Mesendoderm (in vitro differentiated cells): ENCODE measurements around the gene AKAP4. TPM values are rescaled to one million over a fixed set of nuclear protein-coding genes. Genes with fewer than 3 reads are reported as not detected.

Experiments used
- DNase-seq: peaks from one replicate; pipeline ENCODE4 v3.0.0; 2013
- H2AK5ac ChIP-seq: 2 replicates; pipeline ENCODE4 v1.6.1; 2013; ENCODE audit warnings: low read length, inconsistent platforms
- H2BK120ac ChIP-seq: 2 replicates; pipeline ENCODE4 v1.6.1; 2013; ENCODE audit warnings: low read depth, mild to moderate bottlenecking, low read length, moderate library complexity, mixed read lengths
- H2BK15ac ChIP-seq: replicated peaks from 2 replicates; pipeline ENCODE4 v1.6.1; 2013; ENCODE audit warnings: low read depth, mild to moderate bottlenecking, moderate library complexity
- H2BK5ac ChIP-seq: 2 replicates; pipeline ENCODE4 v1.6.1; 2013; ENCODE audit warnings: low read length, inconsistent platforms
- H3K18ac ChIP-seq: 2 replicates; pipeline ENCODE4 v1.6.1; 2013; ENCODE audit warnings: mild to moderate bottlenecking, low read length, mixed read lengths
- H3K23ac ChIP-seq: one replicate; pipeline ENCODE4 v1.6.1; 2013; ENCODE audit warnings: low read length
- H3K27ac ChIP-seq: 2 replicates; pipeline ENCODE4 v1.5.1; 2013; ENCODE audit warnings: low read depth, mild to moderate bottlenecking, inconsistent platforms, low read length, moderate library complexity
- H3K27me3 ChIP-seq: 2 replicates; pipeline ENCODE4 v1.6.1; 2013; ENCODE audit warnings: low read length, control low read depth, mild to moderate bottlenecking, inconsistent platforms; ENCODE audit not compliant: insufficient read depth, poor library complexity
- H3K36me3 ChIP-seq: 2 replicates; pipeline ENCODE4 v1.6.1; 2013; ENCODE audit warnings: low read length, inconsistent platforms; ENCODE audit not compliant: control insufficient read depth, insufficient read depth
- H3K4ac ChIP-seq: one replicate; pipeline ENCODE4 v1.6.1; 2013; ENCODE audit warnings: low read depth, mild to moderate bottlenecking, low read length, moderate library complexity
- H3K4me1 ChIP-seq: 2 replicates; pipeline ENCODE4 v1.6.1; 2013; ENCODE audit warnings: low read depth, low read length, inconsistent platforms; ENCODE audit not compliant: control insufficient read depth
- H3K4me2 ChIP-seq: 2 replicates; pipeline ENCODE4 v1.6.1; 2013; ENCODE audit warnings: low read length
- H3K4me3 ChIP-seq: 2 replicates; pipeline ENCODE4 v1.5.1; 2013; ENCODE audit warnings: mild to moderate bottlenecking, low read length
- H3K56ac ChIP-seq: one replicate; pipeline ENCODE4 v1.6.1; 2013; ENCODE audit warnings: low read length
- H3K79me1 ChIP-seq: 2 replicates; pipeline ENCODE4 v1.6.1; 2013; ENCODE audit warnings: low read length, inconsistent platforms
- H3K79me2 ChIP-seq: 2 replicates; pipeline ENCODE4 v1.6.1; 2013; ENCODE audit warnings: mild to moderate bottlenecking, low read length; ENCODE audit not compliant: control insufficient read depth, insufficient read depth
- H3K9ac ChIP-seq: 2 replicates; pipeline ENCODE4 v1.6.1; 2013; ENCODE audit warnings: low read length, inconsistent platforms
- H4K5ac ChIP-seq: one replicate; pipeline ENCODE4 v1.6.1; 2013; ENCODE audit warnings: low read length
- H4K8ac ChIP-seq: one replicate; pipeline ENCODE4 v1.6.1; 2013; ENCODE audit warnings: low read depth, mild to moderate bottlenecking, control low read depth, low read length, moderate library complexity
- WGBS: extraction: QIAGEN DNeasy Blood & Tissue Kit; methylation state at CpG from one replicate; pipeline ENCODE4 v1.1.7; 2013; ENCODE audit warnings: low lambda C conversion rate, missing lambda C conversion rate; ENCODE audit not compliant: insufficient coverage; ENCODE audit errors: extremely low coverage; 5-methylcytosine and 5-hydroxymethylcytosine counted together
- polyA plus RNA-seq, 2 experiments: library from polyadenylated mRNA; stranded (reverse); fragments of 200-250 nt; gene quantifications; one replicate each; pipeline ENCODE4 v1.2.3, GENCODE V29; 2013

Gene AKAP4
- polyA plus RNA-seq (2013, experiment 1 of 2): not detected
- polyA plus RNA-seq (2013, experiment 2 of 2): not detected

GRCh38 chrX:50200907-50201306 is at the start of gene AKAP4:
AKAP4 (minus strand) TSS chrX:50201007; CDS start chrX:50200889, 118 bp downstream.
- H4K8ac ChIP-seq: no peak within 1 kb of the TSS
- WGBS: no CpG with 5 or more reads among the region's 1 CpG
- H2BK5ac ChIP-seq: no peak within 1 kb of the TSS
- H3K36me3 ChIP-seq: no peaks in the 10 kb centered on the region
- no peak within 1 kb of the TSS for H2BK120ac ChIP-seq
- no peaks in the 10 kb centered on the region for H3K4me1 ChIP-seq
- DNase-seq: no peak
- no peak within 1 kb of the TSS for H3K4ac ChIP-seq
- H3K27me3 ChIP-seq: no peaks in the 10 kb centered on the region
- no peak within 1 kb of the TSS for H2AK5ac ChIP-seq
- H2BK15ac ChIP-seq: no peak within 1 kb of the TSS
- H3K27ac ChIP-seq: no peak within 1 kb of the TSS
- no peaks in the 10 kb centered on the region for H3K79me1 ChIP-seq
- H3K23ac ChIP-seq: no peak within 1 kb of the TSS
- no peak within 1 kb of the TSS for H4K5ac ChIP-seq
- H3K79me2 ChIP-seq: no peaks in the 10 kb centered on the region
- no peak within 1 kb of the TSS for H3K56ac ChIP-seq
- H3K9ac ChIP-seq: no peak within 1 kb of the TSS
- H3K4me2 ChIP-seq: no peak within 1 kb of the TSS
- H3K4me3 ChIP-seq: no peak within 1 kb of the TSS
- no peak within 1 kb of the TSS for H3K18ac ChIP-seq

GRCh38 chrX:50211510-50211909 is 10.7 kb upstream of the AKAP4 start:
- Histone ChIP-seq H3K9ac (no peak overlapping the region), H4K8ac (no peak overlapping the region), H4K5ac (no peak overlapping the region), H3K4ac (no peak overlapping the region), H3K79me2 (no peaks in the 10 kb centered on the region), H3K36me3 (no peaks in the 10 kb centered on the region), H3K27ac (no peak overlapping the region), H2BK15ac (no peak overlapping the region), H3K27me3 (no peaks in the 10 kb centered on the region), H3K79me1 (no peaks in the 10 kb centered on the region), H3K23ac (no peak overlapping the region), H3K4me2 (no peak overlapping the region), H3K18ac (no peak overlapping the region), H3K4me3 (no peak overlapping the region), H3K4me1 (no peaks in the 10 kb centered on the region), H2AK5ac (no peak overlapping the region), H2BK120ac (no peak overlapping the region), H3K56ac (no peak overlapping the region), H2BK5ac (no peak overlapping the region)
- WGBS: no CpG with 5 or more reads among the region's 8 CpGs
- peak; percentile 70 for DNase-seq

- Histone ChIP-seq H3K79me1 (no peaks in the 10 kb centered on the region), H3K27me3 (no peaks in the 10 kb centered on the region), H2BK120ac (no peak overlapping the region), H3K79me2 (no peaks in the 10 kb centered on the region), H3K56ac (no peak overlapping the region), H3K4ac (no peak overlapping the region), H3K9ac (no peak overlapping the region), H4K5ac (no peak overlapping the region), H3K4me3 (no peak overlapping the region), H3K4me2 (no peak overlapping the region), H3K23ac (no peak overlapping the region), H3K4me1 (no peaks in the 10 kb centered on the region), H3K18ac (no peak overlapping the region), H2BK5ac (no peak overlapping the region), H4K8ac (no peak overlapping the region), H2AK5ac (no peak overlapping the region), H2BK15ac (no peak overlapping the region), H3K27ac (no peak overlapping the region), H3K36me3 (no peaks in the 10 kb centered on the region)
- WGBS: no CpG with 5 or more reads among the region's 11 CpGs
- DNase-seq: peak; percentile 44
Measured at GRCh38 chrX:50206753-50207152, 5.9 kb upstream of the AKAP4 start.

GRCh38 chrX:50204364-50204899 is 3.6 kb upstream of the AKAP4 start, which contains the start of gene CCNB3:
CCNB3 (plus strand) TSS chrX:50204765; CDS start chrX:50285164, 80,399 bp downstream.
- no peaks in the 10 kb centered on the region for H3K4me1 ChIP-seq
- H4K5ac ChIP-seq: no peak within 1 kb of the TSS
- no peaks in the 10 kb centered on the region for H3K36me3 ChIP-seq
- peak within 1 kb of the TSS; percentile 4 for H3K4ac ChIP-seq
- no peak within 1 kb of the TSS for H2BK5ac ChIP-seq
- peak within 1 kb of the TSS; percentile 32 for H3K9ac ChIP-seq
- H3K23ac ChIP-seq: no peak within 1 kb of the TSS
- no peak within 1 kb of the TSS for H2BK15ac ChIP-seq
- no peak within 1 kb of the TSS for H3K4me2 ChIP-seq
- H3K27me3 ChIP-seq: no peaks in the 10 kb centered on the region
- peak within 1 kb of the TSS; percentile 60 for H3K18ac ChIP-seq
- no peak within 1 kb of the TSS for H2BK120ac ChIP-seq
- no peaks in the 10 kb centered on the region for H3K79me1 ChIP-seq
- H3K79me2 ChIP-seq: no peaks in the 10 kb centered on the region
- H3K4me3 ChIP-seq: no peak within 1 kb of the TSS
- H3K56ac ChIP-seq: peak within 1 kb of the TSS; percentile 49
- H4K8ac ChIP-seq: no peak within 1 kb of the TSS
- no peak within 1 kb of the TSS for H2AK5ac ChIP-seq
- peak; percentile 75 for DNase-seq
- H3K27ac ChIP-seq: no peak within 1 kb of the TSS
- WGBS: no CpG with 5 or more reads among the region's 19 CpGs

- Histone ChIP-seq H3K4me1 (no peaks in the 10 kb centered on the region), H3K79me1 (no peaks in the 10 kb centered on the region), H3K4ac (no peak overlapping the region), H3K4me2 (no peak overlapping the region), H2BK120ac (no peak overlapping the region), H3K79me2 (no peaks in the 10 kb centered on the region), H3K27me3 (no peaks in the 10 kb centered on the region), H4K5ac (no peak overlapping the region), H2BK5ac (no peak overlapping the region), H2BK15ac (no peak overlapping the region), H3K18ac (no peak overlapping the region), H4K8ac (no peak overlapping the region), H3K9ac (no peak overlapping the region), H3K23ac (no peak overlapping the region), H2AK5ac (no peak overlapping the region), H3K56ac (no peak overlapping the region), H3K4me3 (no peak overlapping the region), H3K36me3 (no peaks in the 10 kb centered on the region), H3K27ac (no peak overlapping the region)
- no CpG with 5 or more reads among the region's 3 CpGs for WGBS
- DNase-seq: peak; percentile 52
Measured at GRCh38 chrX:50202539-50202938, 1.7 kb upstream of the AKAP4 start.

- Histone ChIP-seq H2BK120ac (no peak overlapping the region), H4K8ac (no peak overlapping the region), H2AK5ac (no peak overlapping the region), H4K5ac (no peak overlapping the region), H3K36me3 (no peaks in the 10 kb centered on the region), H3K9ac (no peak overlapping the region), H3K27me3 (no peaks in the 10 kb centered on the region), H2BK15ac (no peak overlapping the region), H3K79me2 (no peaks in the 10 kb centered on the region), H3K27ac (no peak overlapping the region), H2BK5ac (no peak overlapping the region), H3K4me2 (no peak overlapping the region), H3K56ac (no peak overlapping the region), H3K4me1 (no peaks in the 10 kb centered on the region), H3K4me3 (no peak overlapping the region), H3K18ac (no peak overlapping the region), H3K4ac (no peak overlapping the region), H3K23ac (no peak overlapping the region), H3K79me1 (no peaks in the 10 kb centered on the region)
- DNase-seq: peak; percentile 45
- no CpG with 5 or more reads among the region's 4 CpGs for WGBS
Measured at GRCh38 chrX:50198348-50198747, 2.5 kb downstream of the AKAP4 start.
